Raji (cell line): ENCODE data around the gene CD86.

Experiments
- POLR2A ChIP-seq: IDR thresholded peaks from 2 replicates; pipeline ENCODE4 v1.6.1; 2011; ENCODE audit warnings: low read depth, low read length, control low read depth; ENCODE audit not compliant: insufficient read depth

CD86 gene

GRCh38 chr3:122032531-122032930 is 22.6 kb upstream of the CD86 start:
- TF ChIP-seq POLR2A, result no peak

- no peak for TF ChIP-seq POLR2A
Observed at GRCh38 chr3:122033023-122033422, 22.1 kb upstream of the CD86 start.

GRCh38 chr3:122052968-122053367 is 2.2 kb upstream of the CD86 start:
- no peak for TF ChIP-seq POLR2A

- TF ChIP-seq POLR2A, result no peak
Observed at GRCh38 chr3:122057671-122058070, 2.5 kb downstream of the CD86 start.

GRCh38 chr3:122058294-122058693 is 3.1 kb downstream of the CD86 start:
- no peak for TF ChIP-seq POLR2A

- TF ChIP-seq POLR2A, result no peak
Observed at GRCh38 chr3:122060040-122060698, 5.0 kb downstream of the CD86 start.

GRCh38 chr3:122063908-122064307 is 8.7 kb downstream of the CD86 start:
- no peak for TF ChIP-seq POLR2A

- no peak for TF ChIP-seq POLR2A
Observed at GRCh38 chr3:122064326-122064725, 9.2 kb downstream of the CD86 start.

- no peak for TF ChIP-seq POLR2A
Observed at GRCh38 chr3:122066331-122067213, 11.4 kb downstream of the CD86 start.

- no peak for TF ChIP-seq POLR2A
Observed at GRCh38 chr3:122067214-122067550, 12.0 kb downstream of the CD86 start.

- TF ChIP-seq POLR2A, result no peak
Observed at GRCh38 chr3:122067588-122068240, 12.6 kb downstream of the CD86 start.

- 0 out of 2 replicates have a peak, but pooled peaks have one; percentile 33 for TF ChIP-seq POLR2A
Observed at GRCh38 chr3:122074621-122075265, 19.6 kb downstream of the CD86 start.

GRCh38 chr3:122076491-122077292 is 21.5 kb downstream of the CD86 start:
- TF ChIP-seq POLR2A, result no peak

GRCh38 chr3:122077293-122078234 is 22.4 kb downstream of the CD86 start:
- peak; percentile 51 for TF ChIP-seq POLR2A
